LNCaP clone FGC (cell line): ENCODE results near the gene SLC8A1.

ENCODE experiments used
- DNase-seq: peaks from one replicate; pipeline ENCODE4 v3.0.0-alpha.2; 2011; ENCODE audit warnings: low read depth
- H3K4me3 ChIP-seq: 2 replicates; pipeline ENCODE4 v1.5.1; 2011; ENCODE audit warnings: mild to moderate bottlenecking, low read depth, low read length, control low read depth
- CTCF ChIP-seq: IDR thresholded peaks from 2 replicates; pipeline ENCODE4 v1.5.1; 2012; ENCODE audit warnings: mild to moderate bottlenecking; ENCODE audit not compliant: control insufficient read depth, insufficient read depth; ENCODE audit errors: extremely low read depth

SLC8A1 gene

GRCh38 chr2:40421631-40422297 lies 30.1 kb downstream of the SLC8A1 start:
- DNase-seq, result no peak
- no peak for TF ChIP-seq CTCF
- H3K4me3 ChIP-seq, result no peak overlapping the region

GRCh38 chr2:40420478-40420877 lies 31.4 kb downstream of the SLC8A1 start:
- TF ChIP-seq CTCF, result no peak
- H3K4me3 ChIP-seq, result no peak overlapping the region
- DNase-seq, result no peak

- DNase-seq, result no peak
- no peak for TF ChIP-seq CTCF
- no peak overlapping the region for H3K4me3 ChIP-seq
Observed at GRCh38 chr2:40419364-40419762, 32.5 kb downstream of the SLC8A1 start.

- TF ChIP-seq CTCF, result no peak
- DNase-seq, result no peak
- H3K4me3 ChIP-seq, result no peak overlapping the region
Observed at GRCh38 chr2:40418614-40419363, 33.1 kb downstream of the SLC8A1 start.

- no peak for DNase-seq
- no peak overlapping the region for H3K4me3 ChIP-seq
- no peak for TF ChIP-seq CTCF
Observed at GRCh38 chr2:40416486-40416885, 35.4 kb downstream of the SLC8A1 start.

- no peak for DNase-seq
- H3K4me3 ChIP-seq, result no peak overlapping the region
- no peak for TF ChIP-seq CTCF
Observed at GRCh38 chr2:40415391-40415790, 36.5 kb downstream of the SLC8A1 start.
